ENCODE results near the gene PRKCE.

PRKCE gene

DNA sequence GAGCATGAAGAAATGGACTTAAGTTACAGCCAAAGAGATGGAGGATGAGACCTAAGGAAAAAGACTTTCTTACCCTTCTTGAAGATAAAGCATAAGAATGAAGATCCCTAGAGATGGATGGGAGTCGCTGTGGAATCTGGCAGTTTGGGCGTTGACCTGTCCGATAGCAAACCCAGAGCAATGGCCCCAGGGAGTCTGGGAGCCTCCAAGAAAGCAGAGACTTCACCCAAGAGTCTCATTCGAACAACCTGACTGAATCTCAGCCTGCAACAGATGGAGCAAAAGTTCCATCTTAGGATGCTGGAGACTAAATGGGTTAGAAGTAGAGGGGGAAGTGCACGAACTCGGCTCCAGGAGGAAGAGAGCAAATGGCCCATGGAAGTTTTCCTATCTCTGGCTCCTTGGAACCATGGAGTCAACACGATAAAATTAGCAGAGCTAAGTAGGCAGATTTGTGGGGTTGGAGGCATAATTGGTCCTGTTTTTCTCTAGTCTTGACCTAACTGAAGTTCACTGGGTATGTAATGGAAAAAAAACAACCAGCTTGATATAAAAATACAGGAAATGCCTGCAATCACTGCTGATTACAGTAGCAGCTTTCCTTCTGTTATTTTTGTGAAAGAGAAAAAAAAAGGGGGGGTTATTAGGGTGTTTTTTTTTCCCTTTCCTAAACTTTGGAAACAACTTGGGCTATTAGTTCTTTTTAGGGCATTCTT is 467.3 kb downstream of the PRKCE start:
- DNase-seq (ENCODE audit: low spot score), result no peak

DNA sequence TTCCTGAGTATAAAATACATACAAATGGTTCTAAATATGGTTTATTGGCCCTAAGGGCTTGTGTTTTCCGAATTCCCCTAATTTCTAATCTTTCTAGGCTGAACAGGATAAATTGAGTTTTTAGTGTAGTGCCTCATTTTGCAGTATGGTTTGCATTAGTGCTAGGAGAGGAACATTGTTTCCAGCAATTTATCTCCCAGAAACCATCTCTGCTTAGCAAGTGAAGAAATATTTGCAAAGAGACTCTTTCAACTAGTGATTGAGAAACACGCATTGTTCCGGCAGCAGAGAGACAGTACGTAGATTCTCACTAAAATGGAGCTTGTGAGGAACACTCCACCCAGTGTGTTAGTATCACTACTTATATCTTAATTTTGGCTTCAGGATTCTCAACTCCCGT is 468.0 kb downstream of the PRKCE start:
- no peak for DNase-seq (ENCODE audit: low spot score)

GRCh38 chr2:46120792-46121555 is 469.5 kb downstream of the PRKCE start:
- no peak for DNase-seq (ENCODE audit: low spot score)

GRCh38 chr2:46122318-46122976 is 471.0 kb downstream of the PRKCE start:
- no peak for DNase-seq (ENCODE audit: low spot score)

GRCh38 chr2:46123013-46123412 is 471.5 kb downstream of the PRKCE start:
- no peak for DNase-seq (ENCODE audit: low spot score)

DNA sequence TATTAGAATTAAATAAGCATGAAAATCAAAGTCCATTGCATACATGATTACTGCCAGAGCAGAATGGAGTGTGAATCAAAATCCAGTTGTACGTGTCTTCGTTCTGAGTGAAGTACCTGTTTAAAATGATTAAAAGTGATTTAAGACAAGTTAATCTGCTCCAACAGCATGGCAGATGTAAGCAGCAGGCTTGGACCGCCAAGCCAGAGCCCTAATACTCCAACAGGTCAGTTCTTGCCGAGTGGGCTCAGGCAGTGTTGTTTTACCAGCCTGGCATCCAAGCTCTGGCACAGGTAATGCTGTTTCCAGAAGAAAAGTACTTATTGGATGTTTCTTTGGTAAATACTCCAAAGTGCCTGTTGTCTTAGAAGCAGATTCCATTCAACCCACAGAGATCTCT is 474.3 kb downstream of the PRKCE start:
- DNase-seq (ENCODE audit: low spot score), result no peak

- no peak for DNase-seq (ENCODE audit: low spot score)
These were observed 475.1 kb downstream of the PRKCE start for GRCh38 chr2:46126571-46126970.

GRCh38 chr2:46127176-46127575 is 475.7 kb downstream of the PRKCE start:
- no peak for DNase-seq (ENCODE audit: low spot score)

GRCh38 chr2:46130511-46130910 is 479.0 kb downstream of the PRKCE start:
- DNase-seq (ENCODE audit: low spot score), result no peak

- no peak for DNase-seq (ENCODE audit: low spot score)
These were observed 481.5 kb downstream of the PRKCE start for GRCh38 chr2:46132996-46133395.

GRCh38 chr2:46134531-46135227 is 483.2 kb downstream of the PRKCE start:
- no peak for DNase-seq (ENCODE audit: low spot score)

DNA sequence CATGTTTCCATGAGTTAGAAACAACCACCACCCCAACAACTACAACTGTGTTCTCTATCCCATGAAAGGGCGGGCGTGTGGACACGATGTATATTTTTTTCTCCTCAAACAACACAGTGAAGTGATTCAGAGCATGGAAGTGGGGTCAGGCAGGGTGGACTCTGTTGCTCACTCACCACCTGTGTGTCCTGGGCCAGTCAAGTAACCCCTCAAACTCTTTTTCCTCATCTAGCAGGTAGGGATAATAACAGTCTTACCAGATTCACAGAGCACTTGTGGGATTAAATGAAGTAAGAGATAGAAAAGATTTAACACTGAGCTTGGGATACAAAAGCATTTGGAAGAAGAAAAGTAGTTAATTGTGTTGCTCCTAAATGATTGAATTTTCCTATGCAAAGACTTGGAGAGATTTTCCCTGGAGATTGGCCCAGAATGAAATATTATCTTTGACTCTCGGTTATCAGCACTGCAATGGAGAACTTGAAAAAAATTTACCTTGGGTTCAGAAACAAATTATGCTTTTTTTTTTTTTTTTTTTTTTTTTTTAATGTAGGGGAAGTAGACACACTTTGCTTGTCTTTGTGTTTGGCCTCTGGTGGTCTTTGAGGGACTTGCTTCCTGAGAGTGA is 483.9 kb downstream of the PRKCE start:
- no peak for DNase-seq (ENCODE audit: low spot score)

DNA sequence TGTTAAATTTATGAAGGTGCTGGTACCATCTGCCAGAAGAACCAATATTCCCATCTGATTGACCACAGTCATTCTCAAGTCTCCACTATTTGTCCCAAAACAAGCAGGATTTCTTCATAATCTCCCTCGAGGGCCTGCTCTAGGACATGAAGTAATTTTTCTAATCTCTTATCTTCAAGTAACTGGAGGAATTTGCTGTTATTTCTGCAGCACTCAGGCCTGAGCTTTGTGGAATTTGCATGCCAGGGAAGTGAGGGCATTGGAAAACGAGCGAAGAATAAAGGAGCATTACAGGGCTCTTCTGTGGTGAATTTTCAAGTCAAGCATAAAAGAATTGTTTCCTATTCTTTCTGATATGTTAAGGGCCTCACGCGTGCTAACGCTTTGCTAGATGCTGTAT is 484.5 kb downstream of the PRKCE start:
- DNase-seq (ENCODE audit: low spot score), result no peak

GRCh38 chr2:46136481-46136880 is 485.0 kb downstream of the PRKCE start:
- no peak for DNase-seq (ENCODE audit: low spot score)

- no peak for DNase-seq (ENCODE audit: low spot score)
These were observed 485.5 kb downstream of the PRKCE start for GRCh38 chr2:46136953-46137352.

- no peak for DNase-seq (ENCODE audit: low spot score)
These were observed 491.3 kb downstream of the PRKCE start for GRCh38 chr2:46142546-46143428.

- DNase-seq (ENCODE audit: low spot score), result no peak
These were observed 492.1 kb downstream of the PRKCE start for GRCh38 chr2:46143429-46144132.

DNA sequence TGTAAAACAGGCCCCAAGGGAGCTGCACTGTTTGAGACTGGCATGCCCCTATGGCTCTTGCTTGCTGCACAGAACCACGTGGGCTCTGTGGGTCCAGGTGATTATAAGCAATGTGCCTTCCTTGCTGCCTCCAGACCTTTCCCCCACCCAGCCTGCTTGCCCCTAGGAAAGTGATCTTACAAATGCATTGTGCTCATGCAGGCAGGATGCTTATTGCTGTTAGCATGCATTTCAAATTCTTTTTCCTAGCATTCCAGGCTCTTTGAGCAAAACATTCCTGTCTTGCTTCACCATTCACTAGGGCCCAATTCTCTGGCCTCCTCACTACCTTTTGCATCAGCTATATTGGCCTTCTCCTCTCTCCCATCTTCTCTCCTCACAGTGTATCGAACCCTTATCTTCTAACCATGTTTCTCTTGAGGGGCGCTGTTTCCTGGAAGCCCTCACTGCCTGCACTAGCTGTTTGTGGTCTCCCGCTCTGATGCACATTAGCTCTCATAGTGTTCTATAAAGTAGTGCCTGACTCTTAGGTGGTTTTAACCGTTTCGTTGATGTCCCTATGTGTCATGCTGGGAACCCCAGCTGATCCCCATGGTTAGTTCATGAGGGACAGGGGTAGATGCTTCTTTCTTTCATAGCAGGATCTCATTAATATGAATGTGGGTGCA is 492.8 kb downstream of the PRKCE start:
- DNase-seq (ENCODE audit: low spot score), result no peak

DNA sequence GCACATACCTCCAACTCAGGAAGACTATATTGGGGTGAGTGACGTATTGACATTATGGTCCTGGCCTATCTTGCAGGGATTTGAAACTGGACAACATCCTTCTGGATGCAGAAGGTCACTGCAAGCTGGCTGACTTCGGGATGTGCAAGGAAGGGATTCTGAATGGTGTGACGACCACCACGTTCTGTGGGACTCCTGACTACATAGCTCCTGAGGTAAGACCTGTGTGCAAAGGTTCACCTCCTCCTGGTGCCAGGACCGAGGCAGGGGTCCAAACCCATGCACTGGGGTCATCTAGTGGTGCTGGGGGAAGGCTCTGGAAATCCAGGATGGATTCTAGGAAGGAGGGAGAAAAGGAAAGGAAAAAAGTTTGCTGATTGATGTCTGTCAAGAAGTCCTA is 493.5 kb downstream of the PRKCE start:
- no peak for DNase-seq (ENCODE audit: low spot score)

GRCh38 chr2:46145840-46146239 is 494.4 kb downstream of the PRKCE start:
- no peak for DNase-seq (ENCODE audit: low spot score)

Measured in iPS-NIHi11 (cell line).